ENCODE data around the gene PRR16. TPM values are rescaled to one million over a fixed set of nuclear protein-coding genes. Genes with fewer than 3 reads are reported as not detected.

PRR16 gene
- total RNA-seq, 2 donors from 2014 or later = 3.5 to 13.4 TPM

- TF ChIP-seq POLR2AphosphoS5 (IDR thresholded peaks at IDR 0.05) = no peak
- no peak for TF ChIP-seq POLR2A (IDR thresholded peaks at IDR 0.05)
- no peak for TF ChIP-seq CTCF (IDR thresholded peaks at IDR 0.05)
- H3K36me3 ChIP-seq = no peaks in the 10 kb centered on the region
- no peaks in the 10 kb centered on the region for H3K27me3 ChIP-seq (replicated peaks; ENCODE audit: insufficient read depth)
- H3K4me1 ChIP-seq (replicated peaks) = no peaks in the 10 kb centered on the region
- DNase-seq (ENCODE audit: low spot score) = no peak
- no peak overlapping the region for H3K4me3 ChIP-seq
- H3K27ac ChIP-seq = no peak overlapping the region
- WGBS = 77% methylated on average over 3 of the region's 3 CpGs
- H3K9me3 ChIP-seq = no peaks in the 10 kb centered on the region
- intact Hi-C loops (cut with DNase I) = no loop called here
Observed at GRCh38 chr5:120545007-120545406, 80.9 kb downstream of the PRR16 start.

- no peak overlapping the region for H3K4me3 ChIP-seq
- H3K9me3 ChIP-seq = no peaks in the 10 kb centered on the region
- no peak overlapping the region for H3K27ac ChIP-seq
- no peaks in the 10 kb centered on the region for H3K4me1 ChIP-seq (replicated peaks)
- H3K36me3 ChIP-seq = no peaks in the 10 kb centered on the region
- intact Hi-C loops (cut with DNase I) = no loop called here
- no peak for DNase-seq (ENCODE audit: low spot score)
- no peak for TF ChIP-seq POLR2A (IDR thresholded peaks at IDR 0.05)
- TF ChIP-seq CTCF (IDR thresholded peaks at IDR 0.05) = no peak
- no peak for TF ChIP-seq POLR2AphosphoS5 (IDR thresholded peaks at IDR 0.05)
- 73% methylated on average over 3 of the region's 3 CpGs for WGBS
- no peaks in the 10 kb centered on the region for H3K27me3 ChIP-seq (replicated peaks; ENCODE audit: insufficient read depth)
Observed at GRCh38 chr5:120545951-120546350, 81.9 kb downstream of the PRR16 start.

- Histone ChIP-seq H3K9me3 (no peaks in the 10 kb centered on the region), H3K36me3 (no peaks in the 10 kb centered on the region), H3K27ac (no peak overlapping the region), H3K27me3 (replicated peaks; ENCODE audit: insufficient read depth) (no peaks in the 10 kb centered on the region), H3K4me1 (replicated peaks) (no peaks in the 10 kb centered on the region), H3K4me3 (no peak overlapping the region)
- no peak for TF ChIP-seq POLR2AphosphoS5 (IDR thresholded peaks at IDR 0.05)
- no peak for TF ChIP-seq POLR2A (IDR thresholded peaks at IDR 0.05)
- no peak for TF ChIP-seq CTCF (IDR thresholded peaks at IDR 0.05)
- WGBS = 100% methylated on average over 2 of the region's 2 CpGs
- intact Hi-C loops (cut with DNase I) = no loop called here
- DNase-seq (ENCODE audit: low spot score) = no peak
Observed at GRCh38 chr5:120546922-120547321, 82.8 kb downstream of the PRR16 start.

GRCh38 chr5:120550358-120550757 lies 86.3 kb downstream of the PRR16 start:
- Histone ChIP-seq H3K27me3 (replicated peaks; ENCODE audit: insufficient read depth) (no peaks in the 10 kb centered on the region), H3K27ac (no peak overlapping the region), H3K36me3 (no peaks in the 10 kb centered on the region), H3K4me1 (replicated peaks) (no peaks in the 10 kb centered on the region), H3K9me3 (no peaks in the 10 kb centered on the region), H3K4me3 (no peak overlapping the region)
- DNase-seq (ENCODE audit: low spot score) = no peak
- 95% methylated on average over 2 of the region's 2 CpGs for WGBS
- TF ChIP-seq POLR2AphosphoS5 (IDR thresholded peaks at IDR 0.05) (no peak), POLR2A (IDR thresholded peaks at IDR 0.05) (no peak), CTCF (IDR thresholded peaks at IDR 0.05) (no peak)
- intact Hi-C loops (cut with DNase I) = no loop called here

- WGBS = 91% methylated on average over 3 of the region's 3 CpGs
- no peak for TF ChIP-seq CTCF (IDR thresholded peaks at IDR 0.05)
- TF ChIP-seq POLR2AphosphoS5 (IDR thresholded peaks at IDR 0.05) = no peak
- TF ChIP-seq POLR2A (IDR thresholded peaks at IDR 0.05) = no peak
- intact Hi-C loops (cut with DNase I) = no loop called here
- no peak overlapping the region for H3K27ac ChIP-seq
- H3K9me3 ChIP-seq = no peaks in the 10 kb centered on the region
- H3K4me1 ChIP-seq (replicated peaks) = no peaks in the 10 kb centered on the region
- no peak for DNase-seq (ENCODE audit: low spot score)
- H3K36me3 ChIP-seq = no peaks in the 10 kb centered on the region
- no peak overlapping the region for H3K4me3 ChIP-seq
- no peaks in the 10 kb centered on the region for H3K27me3 ChIP-seq (replicated peaks; ENCODE audit: insufficient read depth)
Observed at GRCh38 chr5:120552638-120553037, 88.5 kb downstream of the PRR16 start.
